HG03565 (cell line): Measurements from ENCODE around the gene CALCR.
"Not testable (repeated sequence)": the region's sequence is repeated elsewhere in the genome, so short reads cannot be mapped to it uniquely, and the experiment has no call there.

ENCODE experiments used
- ATAC-seq: cut with Tn5 transposase; IDR thresholded peaks from one replicate; pipeline ENCODE4 v1.9.1; 2021; ENCODE audit warnings: mild to moderate bottlenecking, moderate library complexity; ENCODE audit not compliant: unreplicated experiment

Gene CALCR

GRCh38 chr7:93562106-93562505 is 12.4 kb downstream of the CALCR start:
- ATAC-seq = no peak

DNA sequence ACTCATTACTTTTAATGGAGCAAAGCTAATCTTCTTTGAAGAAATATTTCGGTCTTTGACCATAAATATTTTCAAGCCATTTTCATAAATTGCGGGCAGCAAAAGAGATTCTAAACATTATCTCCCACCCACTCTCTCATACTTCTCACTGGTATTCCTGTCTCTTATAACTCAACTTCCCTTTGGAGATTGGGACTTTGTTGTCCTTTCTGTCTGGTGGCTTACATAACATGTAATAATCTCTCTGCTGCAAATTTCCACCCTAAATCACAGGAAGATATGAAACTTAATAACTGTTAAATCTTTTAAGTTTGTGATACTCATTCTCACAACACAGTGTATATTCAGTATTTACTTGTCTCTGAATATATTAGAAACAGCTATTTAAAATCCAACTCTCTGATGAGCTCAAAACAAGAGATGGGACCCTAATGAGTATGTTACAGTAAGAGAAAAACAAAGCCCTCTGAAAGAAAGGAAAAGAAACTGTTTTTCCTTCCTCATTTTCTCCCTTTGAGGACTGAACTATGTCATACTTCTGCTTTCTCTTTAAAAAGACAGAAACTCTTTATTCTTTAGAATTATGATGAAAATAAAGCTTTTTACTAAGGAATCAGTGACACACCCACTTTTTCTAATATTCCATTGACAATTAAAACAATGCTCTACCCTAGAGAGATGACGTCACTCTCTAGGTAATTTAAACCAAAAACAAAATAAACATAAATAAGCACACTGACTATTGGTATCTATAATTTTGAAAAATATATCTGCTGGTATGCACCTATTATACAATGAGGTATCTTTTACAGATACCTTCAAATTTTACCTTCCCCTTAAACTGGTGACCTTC is 14.7 kb downstream of the CALCR start:
- ATAC-seq = no peak

- no peak for ATAC-seq
These were observed 15.6 kb downstream of the CALCR start for GRCh38 chr7:93558705-93559614.

DNA sequence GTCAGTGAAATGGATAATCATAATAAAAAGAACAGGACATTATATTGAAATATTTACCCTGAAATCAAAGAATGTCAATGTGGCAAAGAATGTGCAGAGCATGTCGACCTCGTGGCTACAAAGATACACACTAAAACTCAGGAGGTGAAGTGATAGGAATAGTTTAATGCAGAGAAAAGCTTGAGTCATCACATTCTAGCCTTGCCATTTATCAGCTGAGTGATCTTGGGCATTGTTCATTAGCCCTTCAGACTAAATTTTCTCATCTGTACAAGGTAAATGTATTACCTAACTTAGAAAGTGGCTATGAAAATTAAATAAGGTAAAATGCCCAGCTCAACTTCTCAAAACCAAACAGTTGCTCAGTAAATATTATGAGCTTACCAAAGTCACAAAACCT is 22.6 kb downstream of the CALCR start:
- no peak for ATAC-seq

GRCh38 chr7:93551063-93551895 is 23.2 kb downstream of the CALCR start:
- ATAC-seq = no peak

DNA sequence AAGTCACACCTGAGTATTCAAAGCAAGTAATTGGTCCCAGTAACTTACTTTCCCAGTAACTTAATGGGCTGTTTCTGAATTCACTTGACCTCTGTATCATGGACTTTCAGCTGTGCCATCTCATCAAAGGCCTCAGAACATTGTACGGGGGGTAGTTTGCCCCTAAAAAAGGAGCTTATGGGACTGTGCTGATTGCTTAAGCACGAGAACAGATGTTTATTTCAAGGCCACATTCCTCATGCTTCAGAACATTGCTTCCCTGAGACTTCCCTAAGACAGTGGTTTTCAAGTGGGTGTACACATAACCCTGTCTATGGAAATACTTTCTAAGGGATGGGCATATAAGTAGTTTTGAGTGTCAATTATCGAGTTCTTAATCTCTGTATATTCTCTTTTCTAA is 26.8 kb downstream of the CALCR start:
- ATAC-seq = no peak

DNA sequence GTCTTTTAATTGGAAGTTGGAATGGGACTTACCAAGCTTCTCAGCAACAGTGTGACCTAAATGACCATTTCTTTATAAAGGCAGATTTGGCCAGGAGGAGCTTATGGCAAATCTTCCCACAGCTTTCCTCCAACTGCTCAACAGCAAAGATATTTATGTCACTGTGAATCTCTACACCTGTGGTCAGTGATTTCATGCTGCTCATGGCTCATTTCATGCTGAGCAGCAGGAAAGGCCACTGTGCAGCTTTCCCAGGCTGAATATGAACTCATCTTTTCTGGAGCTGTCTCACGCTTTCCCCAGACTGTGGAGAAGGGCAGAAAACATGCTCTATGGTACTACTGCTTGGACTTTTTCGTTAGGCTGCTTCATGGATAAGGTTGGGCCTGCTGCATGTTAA is 29.8 kb downstream of the CALCR start:
- no peak for ATAC-seq

- ATAC-seq = no peak
These were observed 36.5 kb downstream of the CALCR start for GRCh38 chr7:93538061-93538460.

- no peak for ATAC-seq
These were observed 38.9 kb downstream of the CALCR start for GRCh38 chr7:93535616-93536015.

DNA sequence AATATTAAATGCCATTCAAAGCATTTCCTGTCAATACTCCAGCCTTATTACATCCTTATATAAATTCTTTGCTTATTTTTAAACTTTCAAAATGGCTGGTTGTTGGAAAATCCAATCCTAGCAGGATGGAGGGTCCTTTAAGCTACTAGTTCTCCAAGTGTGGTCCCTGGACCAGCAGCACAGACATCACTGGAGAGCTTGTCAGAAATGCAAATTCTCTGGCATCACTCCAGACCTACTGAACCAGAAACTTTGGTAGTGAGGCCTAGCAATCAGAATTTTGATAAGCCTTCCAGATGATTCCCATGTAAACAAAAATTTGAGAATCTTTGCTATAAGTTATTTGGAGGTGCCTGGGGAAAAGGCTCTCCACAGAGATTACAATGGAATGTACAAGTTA is 43.8 kb downstream of the CALCR start:
- ATAC-seq = no peak

- ATAC-seq = no peak
These were observed 57.7 kb downstream of the CALCR start for GRCh38 chr7:93516834-93517233.

DNA sequence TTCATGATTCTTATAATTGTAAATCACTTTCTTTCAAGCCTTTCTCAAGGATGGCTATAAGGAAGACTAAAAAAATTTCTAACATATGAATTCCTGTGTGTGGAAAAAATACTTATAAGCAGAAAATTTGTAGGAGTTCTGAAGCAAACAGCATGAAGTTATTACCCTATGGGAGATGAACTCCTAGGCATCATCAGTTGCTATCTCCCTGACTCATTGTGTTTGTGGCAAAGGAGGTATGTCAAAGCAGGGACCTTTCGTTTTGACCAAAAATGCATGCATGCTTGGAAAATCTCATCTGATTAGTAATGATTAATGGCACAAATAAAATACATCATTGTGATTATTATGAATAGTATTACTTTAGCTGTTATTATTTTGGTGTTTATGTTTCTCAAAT is 59.4 kb downstream of the CALCR start:
- ATAC-seq = no peak

GRCh38 chr7:93509303-93509702 is 65.2 kb downstream of the CALCR start:
- no peak for ATAC-seq

DNA sequence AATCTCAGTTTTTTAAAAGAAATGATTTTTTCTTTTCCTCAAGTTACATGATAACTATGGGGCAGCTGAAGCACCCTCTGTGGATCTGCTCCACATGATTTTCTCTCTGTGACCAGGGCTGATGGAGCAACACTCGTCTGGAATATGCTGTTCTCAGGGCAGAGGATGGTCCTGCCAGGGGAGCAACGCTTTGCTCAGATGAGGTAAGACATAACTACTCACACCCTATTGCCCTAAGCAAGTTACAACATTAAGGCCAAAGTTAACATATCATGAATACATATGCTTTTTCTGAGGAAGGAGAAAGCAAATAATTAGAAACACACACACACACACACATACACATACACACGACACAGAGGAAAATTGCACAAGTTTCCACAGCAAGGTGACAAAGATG is 71.4 kb downstream of the CALCR start:
- no peak for ATAC-seq

DNA sequence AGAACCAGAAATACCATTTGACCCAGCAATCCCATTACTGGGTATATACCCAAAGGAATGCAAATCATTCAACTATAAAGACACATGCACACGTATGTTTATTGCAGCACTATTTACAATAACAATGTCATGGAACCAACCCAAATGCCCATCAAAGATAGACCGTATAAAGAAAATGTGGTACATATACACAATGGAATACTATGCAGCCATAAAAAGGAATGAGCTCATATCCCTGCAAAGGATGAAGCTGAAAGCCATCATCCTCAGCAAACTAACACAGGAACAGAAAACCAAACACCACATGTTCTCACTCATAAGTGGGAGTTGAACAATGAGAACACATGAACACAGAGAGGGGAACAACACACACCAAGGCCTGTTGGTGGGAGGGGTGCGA is 82.7 kb downstream of the CALCR start:
- ATAC-seq = not testable (repeated sequence)

DNA sequence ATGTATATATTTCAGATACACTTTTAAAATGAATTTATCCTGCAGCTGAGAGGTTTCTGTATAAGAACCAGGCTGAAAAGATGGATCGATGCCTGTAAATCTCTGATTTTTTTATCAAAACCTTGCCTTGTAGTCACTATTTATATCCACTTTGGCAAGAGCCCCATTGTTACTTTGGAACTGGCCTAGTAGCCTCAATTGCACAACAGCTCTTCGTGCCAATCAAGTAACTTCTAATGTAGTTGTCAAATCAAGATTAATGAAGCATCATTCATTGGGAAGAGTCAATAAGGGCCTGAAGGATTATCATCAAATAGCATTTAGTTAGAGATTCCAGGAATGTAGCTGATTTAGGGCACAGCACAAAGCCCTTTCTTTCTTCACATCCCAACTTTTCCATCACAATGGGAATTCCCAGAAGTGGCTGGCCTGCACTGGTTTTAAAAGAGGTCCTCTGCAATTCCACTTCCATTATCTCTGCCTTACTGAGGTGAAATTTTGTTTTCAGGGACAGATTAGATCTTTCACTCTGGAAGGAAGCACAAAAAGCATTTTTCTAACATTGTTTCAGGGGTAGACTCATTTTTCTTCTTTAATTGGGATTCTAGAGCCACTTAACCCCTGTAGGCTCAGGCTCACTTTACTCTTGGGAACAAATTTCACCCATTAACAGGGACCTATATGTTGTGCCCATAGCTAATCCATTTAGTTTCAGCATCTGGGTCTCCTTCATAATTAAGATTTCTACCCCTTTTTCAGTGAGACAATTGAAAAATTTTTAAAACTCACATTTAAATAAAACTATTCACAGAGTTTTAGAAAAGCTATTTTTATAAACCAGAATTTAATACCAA is 97.8 kb downstream of the CALCR start:
- no peak for ATAC-seq

GRCh38 chr7:93475811-93476210 is 98.7 kb downstream of the CALCR start:
- no peak for ATAC-seq

DNA sequence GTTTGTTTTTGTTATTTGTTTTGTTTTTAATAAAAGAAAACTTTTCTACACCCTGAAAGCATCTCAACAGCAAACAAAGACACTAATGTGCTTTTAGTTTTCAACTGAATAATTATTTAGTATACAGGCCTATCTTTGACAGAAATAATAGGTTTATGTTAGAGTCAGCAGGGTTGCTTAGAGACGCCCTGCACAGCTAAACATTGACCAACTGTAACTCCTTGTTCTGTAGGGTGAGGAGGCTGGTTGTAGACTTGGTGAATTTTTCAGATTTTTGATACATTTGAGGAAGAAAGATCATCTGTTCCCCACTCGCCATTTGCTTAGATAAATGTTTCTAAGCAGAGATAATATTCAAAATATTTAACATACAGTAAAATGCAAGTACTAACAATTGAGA is 103.1 kb downstream of the CALCR start:
- ATAC-seq = no peak

GRCh38 chr7:93463764-93464163 is 110.8 kb downstream of the CALCR start:
- ATAC-seq = no peak

- no peak for ATAC-seq
These were observed 113.2 kb downstream of the CALCR start for GRCh38 chr7:93461350-93461749.
